Naive B cell (primary cell): ENCODE results near the gene AP4M1. TPM values are rescaled to one million over a fixed set of nuclear protein-coding genes. Genes with fewer than 3 reads are reported as not detected.
"Not testable (repeated sequence)": the region's sequence is repeated elsewhere in the genome, so short reads cannot be mapped to it uniquely, and the experiment has no call there.

Source experiments
- ATAC-seq, 2 donors: fragments of 150-1000 bp; cut with Tn5 transposase; 2 replicates each; pipeline ENCODE4 v1.10.0; 2021; ENCODE audit warnings: low read depth in 2 of 2, mild to moderate bottlenecking in 2 of 2, moderate library complexity in 2 of 2
- DNase-seq: peaks from one replicate; pipeline ENCODE4 v3.0.0; 2022
- H3K27ac Mint-ChIP-seq, 6 donors: one replicate each; pipeline ENCODE4 v1.8.0; 2020 to 2022; ENCODE audit warnings: mild to moderate bottlenecking in 6 of 6, mixed read lengths in 6 of 6, moderate library complexity in 5 of 6, inconsistent platforms in 2 of 6
- H3K27me3 Mint-ChIP-seq, 3 donors: one replicate each; pipeline ENCODE4 v1.8.0; 2021 to 2022; ENCODE audit warnings: mixed read lengths in 3 of 3, mild to moderate bottlenecking in 1 of 3
- H3K36me3 Mint-ChIP-seq, 2 donors: one replicate each; pipeline ENCODE4 v1.8.0; 2020 to 2022; ENCODE audit warnings: mixed read lengths in 2 of 2, inconsistent platforms in 1 of 2, mild to moderate bottlenecking in 1 of 2
- H3K4me1 Mint-ChIP-seq, 3 donors: one replicate each; pipeline ENCODE4 v1.8.0; 2020 to 2022; ENCODE audit warnings: mixed read lengths in 3 of 3, inconsistent platforms in 1 of 3, mild to moderate bottlenecking in 1 of 3, moderate library complexity in 1 of 3
- H3K4me3 Mint-ChIP-seq, 8 donors: one replicate each; pipeline ENCODE4 v1.8.0; 2020 to 2022; ENCODE audit warnings: mild to moderate bottlenecking in 8 of 8, mixed read lengths in 8 of 8, moderate library complexity in 8 of 8, inconsistent platforms in 2 of 8
- H3K9me3 Mint-ChIP-seq, 7 donors: one replicate each; pipeline ENCODE4 v1.8.0; 2020 to 2022; ENCODE audit warnings: mixed read lengths in 7 of 7, mild to moderate bottlenecking in 5 of 7, inconsistent platforms in 2 of 7, moderate library complexity in 1 of 7
- polyA plus RNA-seq, 6 donors: library from polyadenylated mRNA; unstranded; fragments of 300-500 nt; fragmentation: Illumina TruSeq; gene quantifications; one replicate each; pipeline ENCODE4 v1.2.3, GENCODE V29; 2021; ENCODE audit warnings: low read depth in 6 of 6

Gene AP4M1
- polyA plus RNA-seq, 6 donors from 2014 or later, result 3.3 to 6.8 (median 5.6) TPM

DNA sequence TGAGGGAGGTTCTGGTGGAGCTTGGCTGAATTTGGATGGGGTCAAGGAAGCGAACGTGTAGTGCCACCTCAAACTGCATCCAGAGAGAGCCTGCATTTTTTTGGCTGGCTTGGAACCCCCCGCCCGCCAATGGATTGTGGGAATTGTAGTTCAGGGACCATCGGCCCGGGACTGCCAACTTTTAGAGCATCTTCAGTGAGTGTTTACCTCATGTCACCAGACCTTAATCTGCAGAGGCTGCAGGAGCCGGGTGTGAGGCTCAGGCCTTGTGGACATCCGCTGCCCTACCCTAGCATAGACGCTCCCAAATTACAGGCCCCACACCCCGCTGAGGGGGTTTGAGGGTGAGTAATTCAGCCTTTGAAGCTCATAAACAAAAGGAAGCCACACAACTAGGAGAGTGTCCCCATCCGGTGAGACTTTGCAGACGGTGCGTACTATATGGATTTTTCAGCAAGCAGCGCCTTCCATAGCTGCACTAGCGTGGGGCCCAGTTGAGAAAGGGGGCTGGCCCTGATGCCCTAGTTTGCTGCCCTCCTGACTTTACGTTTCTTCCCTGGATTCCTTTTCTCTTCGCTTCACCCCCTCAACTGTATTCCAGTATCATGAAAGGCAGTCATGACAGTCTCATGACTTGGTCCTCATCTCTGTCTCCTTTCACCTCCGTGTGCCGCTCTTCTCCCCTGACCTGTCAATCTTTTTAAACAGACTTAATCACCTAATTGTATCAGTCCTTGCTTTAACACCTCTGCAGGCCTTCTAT is 18.7 kb downstream of the AP4M1 start:
- H3K4me3 Mint-ChIP-seq, result peak overlapping the region; percentile 96 to 99 (median 98)
- no peaks in the 10 kb centered on the region for H3K27me3 Mint-ChIP-seq
- H3K4me1 Mint-ChIP-seq, result peaks cover 26 to 57% (median 53%) of the 10 kb centered on the region in 3 donors
- peak overlapping the region; percentile 99 to 100 (median 100) for H3K27ac Mint-ChIP-seq
- peak; percentile 42 to 48 for ATAC-seq
- no peak for DNase-seq
- no peaks in the 10 kb centered on the region for H3K9me3 Mint-ChIP-seq
- no peaks in the 10 kb centered on the region for H3K36me3 Mint-ChIP-seq

DNA sequence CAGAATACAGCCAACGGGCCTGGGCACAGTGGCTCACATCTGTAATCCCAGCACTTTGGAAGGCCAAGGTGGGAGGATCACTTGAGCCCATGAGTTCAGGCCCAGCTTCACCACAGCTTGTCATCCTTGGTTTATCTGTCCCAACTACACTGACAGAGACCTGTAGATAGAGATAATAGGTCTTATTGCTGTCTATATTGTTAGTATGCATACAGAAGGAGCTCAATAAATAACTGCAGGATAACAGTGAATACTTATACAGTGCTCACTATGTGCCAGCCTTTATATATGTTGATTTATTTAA is 19.2 kb downstream of the AP4M1 start:
- H3K27me3 Mint-ChIP-seq, result no peaks in the 10 kb centered on the region
- peaks cover 26 to 62% (median 58%) of the 10 kb centered on the region in 3 donors for H3K4me1 Mint-ChIP-seq
- H3K27ac Mint-ChIP-seq, result peak overlapping the region; percentile 63 to 100 (median 88)
- H3K9me3 Mint-ChIP-seq, result no peaks in the 10 kb centered on the region
- peak overlapping the region; percentile 96 to 99 (median 98) for H3K4me3 Mint-ChIP-seq
- ATAC-seq (no peak), DNase-seq (no peak)
- no peaks in the 10 kb centered on the region for H3K36me3 Mint-ChIP-seq

DNA sequence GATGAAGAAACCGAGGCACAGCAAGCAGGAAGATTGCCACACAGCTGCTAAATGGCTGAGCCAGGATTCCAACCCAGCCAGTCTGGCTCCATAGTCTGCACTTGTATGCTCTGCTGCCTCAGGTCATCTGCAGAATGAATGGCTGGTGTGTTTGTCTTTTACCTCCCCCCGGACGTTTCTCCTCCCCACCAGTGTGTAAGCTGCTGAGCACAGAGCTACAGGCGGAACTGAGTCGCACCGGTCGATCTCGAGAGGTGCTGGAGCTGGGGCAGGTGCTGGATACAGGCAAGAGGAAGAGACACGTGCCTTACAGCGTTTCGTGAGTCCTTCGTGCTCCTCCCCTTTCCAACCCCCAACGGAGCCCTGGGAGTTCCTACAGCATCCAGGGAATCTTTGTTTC is 20.6 kb downstream of the AP4M1 start:
- no peak for DNase-seq
- H3K36me3 Mint-ChIP-seq, result no peaks in the 10 kb centered on the region
- peak overlapping the region in 1 of 8 donors; percentile 70 for H3K4me3 Mint-ChIP-seq
- peaks cover 18 to 76% (median 62%) of the 10 kb centered on the region in 3 donors for H3K4me1 Mint-ChIP-seq
- ATAC-seq, result no peak
- no peaks in the 10 kb centered on the region for H3K9me3 Mint-ChIP-seq
- H3K27ac Mint-ChIP-seq, result peak overlapping the region in 1 of 6 donors; percentile 54
- no peaks in the 10 kb centered on the region for H3K27me3 Mint-ChIP-seq

DNA sequence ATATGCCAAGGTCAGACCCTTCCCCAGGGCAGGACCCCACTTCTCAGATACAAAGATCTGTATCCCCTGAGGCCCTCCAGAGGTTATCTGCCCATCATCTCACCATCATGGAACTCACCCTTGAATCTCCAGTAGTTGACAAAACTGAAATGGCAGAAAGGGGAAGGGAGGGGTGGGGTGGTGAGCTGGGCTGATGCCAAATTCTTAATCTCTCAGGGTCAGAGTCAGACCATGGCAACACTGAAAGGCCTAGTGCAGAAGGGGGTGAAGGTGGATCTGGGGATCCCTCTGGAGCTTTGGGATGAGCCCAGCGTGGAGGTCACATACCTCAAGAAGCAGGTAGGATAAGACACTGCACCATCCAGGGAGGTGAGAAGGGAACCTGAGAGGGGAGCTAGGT is 21.1 kb downstream of the AP4M1 start:
- peaks cover 18 to 76% (median 62%) of the 10 kb centered on the region in 3 donors for H3K4me1 Mint-ChIP-seq
- no peak for ATAC-seq

DNA sequence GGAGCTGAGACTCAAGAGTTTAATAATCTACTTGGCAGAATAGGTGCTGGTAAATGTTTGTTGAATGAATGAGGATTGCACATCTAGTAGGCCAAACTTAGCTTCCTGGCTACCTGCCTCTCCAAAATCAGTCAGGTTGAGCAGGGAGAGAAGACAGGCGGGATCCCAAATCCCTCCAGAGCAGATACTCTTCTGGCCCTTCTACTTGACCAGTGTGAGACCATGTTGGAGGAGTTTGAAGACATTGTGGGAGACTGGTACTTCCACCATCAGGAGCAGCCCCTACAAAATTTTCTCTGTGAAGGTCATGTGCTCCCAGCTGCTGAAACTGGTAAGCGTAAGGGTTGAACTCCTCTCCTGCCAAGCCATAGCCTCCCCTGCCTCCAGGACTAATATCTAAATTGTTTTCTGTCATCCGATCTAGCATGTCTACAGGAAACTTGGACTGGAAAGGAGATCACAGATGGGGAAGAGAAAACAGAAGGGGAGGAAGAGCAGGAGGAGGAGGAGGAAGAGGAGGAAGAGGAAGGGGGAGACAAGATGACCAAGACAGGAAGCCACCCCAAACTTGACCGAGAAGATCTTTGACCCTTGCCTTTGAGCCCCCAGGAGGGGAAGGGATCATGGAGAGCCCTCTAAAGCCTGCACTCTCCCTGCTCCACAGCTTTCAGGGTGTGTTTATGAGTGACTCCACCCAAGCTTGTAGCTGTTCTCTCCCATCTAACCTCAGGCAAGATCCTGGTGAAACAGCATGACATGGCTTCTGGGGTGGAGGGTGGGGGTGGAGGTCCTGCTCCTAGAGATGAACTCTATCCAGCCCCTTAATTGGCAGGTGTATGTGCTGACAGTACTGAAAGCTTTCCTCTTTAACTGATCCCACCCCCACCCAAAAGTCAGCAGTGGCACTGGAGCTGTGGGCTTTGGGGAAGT is 23.1 kb downstream of the AP4M1 start:
- Mint-ChIP-seq H3K27me3 (no peaks in the 10 kb centered on the region), H3K36me3 (no peaks in the 10 kb centered on the region), H3K27ac (peak overlapping the region in 3 of 6 donors; percentile 5 to 89 (median 75)), H3K9me3 (no peaks in the 10 kb centered on the region), H3K4me3 (peak overlapping the region; percentile 19 to 100 (median 51)), H3K4me1 (peaks cover 15 to 68% (median 56%) of the 10 kb centered on the region in 3 donors)
- ATAC-seq, result no peak
- DNase-seq, result no peak

More for the DNA sequence above, 21.1 kb downstream of the AP4M1 start:
- no peaks in the 10 kb centered on the region for H3K36me3 Mint-ChIP-seq
- peak overlapping the region in 2 of 8 donors; percentile 56 to 70 for H3K4me3 Mint-ChIP-seq
- no peak for DNase-seq
- H3K27me3 Mint-ChIP-seq, result no peaks in the 10 kb centered on the region
- peak overlapping the region in 3 of 6 donors; percentile 52 to 86 (median 77) for H3K27ac Mint-ChIP-seq
- H3K9me3 Mint-ChIP-seq, result no peaks in the 10 kb centered on the region

DNA sequence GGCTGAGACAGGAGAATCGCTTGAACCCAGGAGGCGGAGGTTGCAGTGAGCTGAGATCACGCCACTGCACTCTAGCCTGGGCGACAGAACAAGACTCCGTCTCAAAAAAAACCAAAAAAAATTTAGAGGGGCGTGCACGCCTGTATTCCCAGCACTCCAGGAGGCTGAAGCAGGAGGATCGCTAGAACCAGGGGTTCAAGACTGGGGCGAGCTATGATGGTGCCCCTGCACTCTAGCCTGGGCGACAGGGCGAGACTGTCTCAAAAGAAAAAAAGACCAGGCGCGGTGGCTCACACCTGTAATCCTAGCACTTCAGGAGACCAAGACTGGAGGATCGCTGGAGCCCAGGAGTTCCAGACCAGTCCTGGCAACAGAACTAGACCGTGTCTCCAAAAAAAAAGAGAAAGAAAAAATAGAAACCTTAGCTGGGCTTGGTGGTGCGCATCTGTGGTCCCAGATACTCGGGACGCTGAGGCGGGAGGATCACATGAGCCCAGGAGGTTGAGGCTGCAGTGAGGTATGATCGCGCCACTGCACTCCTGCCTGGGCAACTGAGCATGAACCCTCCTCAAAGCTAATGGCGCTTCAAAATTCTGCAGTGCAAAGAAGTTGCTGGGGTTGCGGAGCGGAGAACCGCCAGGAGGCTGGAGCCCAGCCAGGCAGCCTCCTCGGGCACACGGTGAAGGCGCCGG is 24.9 kb downstream of the AP4M1 start:
- DNase-seq, result no peak

DNA sequence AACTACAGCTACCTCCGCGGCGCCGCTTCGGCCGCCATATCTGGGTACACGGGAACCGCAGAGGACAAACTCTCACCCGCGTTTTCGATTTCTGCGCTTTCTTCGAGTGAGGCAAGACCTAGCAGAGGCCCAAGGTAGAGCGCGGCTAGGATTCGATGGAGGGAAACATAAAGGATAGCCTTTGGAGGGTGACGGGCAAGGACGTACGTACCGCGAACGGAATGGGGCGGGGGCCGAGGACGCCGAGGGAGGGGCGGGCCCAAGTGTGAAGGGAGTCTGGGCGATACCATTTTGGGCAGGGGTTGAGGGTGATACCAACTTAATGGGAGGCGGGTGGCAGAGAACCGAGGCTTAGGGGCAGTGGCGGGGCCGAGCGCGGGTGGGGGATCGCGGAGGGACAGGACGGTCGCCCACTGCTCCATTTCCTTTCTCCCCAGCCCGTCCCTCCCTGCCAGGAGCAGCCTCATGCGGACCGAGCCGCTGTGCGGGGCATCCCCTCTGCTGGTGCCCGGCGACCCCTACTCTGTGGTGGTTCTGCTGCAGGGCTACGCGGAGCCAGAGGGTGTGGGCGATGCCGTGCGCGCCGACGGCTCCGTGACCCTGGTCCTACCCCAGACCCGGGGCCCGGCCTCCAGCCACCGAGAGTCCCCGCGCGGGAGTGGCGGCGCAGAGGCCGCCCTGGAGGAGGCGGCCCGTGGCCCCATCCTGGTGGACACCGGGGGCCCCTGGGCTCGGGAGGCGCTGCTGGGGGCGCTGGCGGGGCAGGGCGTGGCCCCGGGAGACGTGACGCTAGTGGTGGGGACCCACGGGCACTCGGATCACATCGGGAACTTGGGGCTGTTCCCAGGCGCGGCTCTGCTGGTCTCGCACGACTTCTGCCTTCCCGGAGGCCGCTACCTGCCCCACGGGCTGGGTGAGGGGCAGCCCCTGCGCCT is 25.8 kb downstream of the AP4M1 start, which contains the start of gene MBLAC1:
Gene MBLAC1, plus strand, starts transcription at position 37 of the 935 bp plus-strand sequence. Its CDS starts 429 bp downstream, at position 466.
- peak; percentile 91 for DNase-seq
- Mint-ChIP-seq H3K9me3 (no peaks in the 10 kb centered on the region), H3K27ac (peak within 1 kb of the TSS; percentile 94 to 100 (median 99)), H3K36me3 (no peaks in the 10 kb centered on the region), H3K27me3 (no peaks in the 10 kb centered on the region), H3K4me3 (peak within 1 kb of the TSS; percentile 88 to 100 (median 100)), H3K4me1 (peaks cover 17 to 61% (median 54%) of the 10 kb centered on the region in 3 donors)
- peak; percentile 72 to 76 for ATAC-seq

More for the DNA sequence above, 24.9 kb downstream of the AP4M1 start:
- Mint-ChIP-seq H3K27me3 (no peaks in the 10 kb centered on the region), H3K9me3 (no peaks in the 10 kb centered on the region), H3K36me3 (no peaks in the 10 kb centered on the region), H3K27ac (peak overlapping the region; percentile 94 to 100 (median 99)), H3K4me3 (peak overlapping the region; percentile 88 to 100 (median 100)), H3K4me1 (peaks cover 14 to 62% (median 49%) of the 10 kb centered on the region in 3 donors)
- no peak for ATAC-seq

DNA sequence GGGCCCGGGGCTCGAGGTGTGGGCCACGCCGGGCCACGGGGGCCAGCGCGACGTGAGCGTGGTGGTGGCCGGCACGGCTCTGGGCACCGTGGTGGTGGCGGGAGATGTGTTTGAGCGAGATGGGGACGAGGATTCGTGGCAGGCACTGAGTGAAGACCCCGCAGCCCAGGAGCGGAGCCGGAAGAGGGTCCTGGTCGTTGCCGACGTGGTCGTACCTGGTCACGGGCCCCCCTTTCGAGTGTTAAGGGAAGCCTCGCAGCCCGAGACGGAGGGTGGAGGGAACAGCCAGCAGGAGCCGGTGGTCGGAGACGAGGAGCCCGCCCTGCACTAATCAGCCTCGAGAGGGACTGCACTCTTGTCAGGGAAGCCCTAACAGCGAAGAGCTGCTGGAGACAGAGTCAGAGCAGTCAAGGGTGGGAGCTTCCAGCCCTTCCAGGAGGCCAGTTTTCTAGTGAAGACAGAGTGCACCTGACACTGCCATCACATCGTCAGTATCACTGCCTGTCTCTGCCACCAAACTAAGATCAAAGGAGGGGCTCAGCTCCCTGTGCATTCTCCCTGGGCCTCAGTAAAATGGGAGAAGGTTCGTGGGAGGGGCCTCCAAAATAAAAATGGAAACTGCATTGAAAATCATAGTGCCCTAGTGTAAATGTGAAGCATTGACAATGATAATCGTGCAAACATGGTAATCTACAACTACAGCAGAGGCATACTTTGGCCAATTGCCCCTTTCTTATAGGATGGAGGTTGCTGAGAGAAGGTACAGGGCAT is 26.6 kb downstream of the AP4M1 start:
- Mint-ChIP-seq H3K27ac (peak overlapping the region in 4 of 6 donors; percentile 36 to 83 (median 78)), H3K36me3 (no peaks in the 10 kb centered on the region), H3K4me1 (peaks cover 20 to 60% (median 55%) of the 10 kb centered on the region in 3 donors), H3K27me3 (no peaks in the 10 kb centered on the region), H3K4me3 (peak overlapping the region; percentile 80 to 100 (median 92)), H3K9me3 (no peaks in the 10 kb centered on the region)
- no peak for DNase-seq
- ATAC-seq, result no peak

DNA sequence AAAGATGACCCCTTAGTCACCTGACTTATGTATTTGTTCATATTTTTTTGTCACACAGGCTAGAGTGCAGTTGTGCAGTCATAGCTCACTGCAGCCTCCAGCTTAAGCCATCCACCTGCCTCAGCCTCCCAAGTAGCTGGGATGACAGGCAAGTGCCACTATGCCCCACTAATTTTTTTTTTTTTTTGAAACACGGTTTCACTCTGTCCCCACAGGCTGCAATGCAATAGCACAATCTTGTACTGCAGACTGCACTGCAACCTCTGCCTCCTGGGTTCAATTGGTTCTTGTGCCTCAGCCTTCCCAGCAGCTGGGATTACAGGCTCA is 27.2 kb downstream of the AP4M1 start:
- Mint-ChIP-seq H3K4me1 (peaks cover 20 to 59% (median 55%) of the 10 kb centered on the region in 3 donors), H3K27ac (peak overlapping the region in 2 of 6 donors; percentile 36 to 74), H3K4me3 (peak overlapping the region; percentile 63 to 100 (median 88)), H3K27me3 (no peaks in the 10 kb centered on the region), H3K9me3 (no peaks in the 10 kb centered on the region), H3K36me3 (no peaks in the 10 kb centered on the region)
- DNase-seq (no peak), ATAC-seq (no peak)

DNA sequence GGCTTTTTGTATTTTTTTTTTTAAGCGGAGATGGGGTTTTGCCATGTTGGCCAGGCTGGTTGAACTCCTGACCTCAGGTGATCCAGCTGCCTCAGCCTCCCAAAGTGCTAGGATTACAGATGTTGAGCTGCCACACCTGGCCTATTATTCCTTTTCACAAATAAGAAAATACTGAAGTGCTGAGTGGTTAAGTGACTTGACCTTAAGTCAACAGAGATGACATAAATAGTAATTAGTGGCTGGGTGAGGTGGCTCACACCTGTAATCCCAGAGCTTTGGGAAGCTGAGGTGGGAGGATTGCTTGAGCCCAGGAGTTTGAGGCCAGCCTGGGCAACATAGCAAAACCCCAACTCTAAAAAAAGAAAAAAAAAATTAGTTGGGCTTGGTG is 28.8 kb downstream of the AP4M1 start:
- DNase-seq, H3K36me3 Mint-ChIP-seq, ATAC-seq, H3K27me3 Mint-ChIP-seq, H3K27ac Mint-ChIP-seq, H3K9me3 Mint-ChIP-seq: not testable (repeated sequence)
- peak overlapping the region in 1 of 8 donors; percentile 100 for H3K4me3 Mint-ChIP-seq
- peaks cover 15 to 44% (median 44%) of the 10 kb centered on the region in 3 donors for H3K4me1 Mint-ChIP-seq

DNA sequence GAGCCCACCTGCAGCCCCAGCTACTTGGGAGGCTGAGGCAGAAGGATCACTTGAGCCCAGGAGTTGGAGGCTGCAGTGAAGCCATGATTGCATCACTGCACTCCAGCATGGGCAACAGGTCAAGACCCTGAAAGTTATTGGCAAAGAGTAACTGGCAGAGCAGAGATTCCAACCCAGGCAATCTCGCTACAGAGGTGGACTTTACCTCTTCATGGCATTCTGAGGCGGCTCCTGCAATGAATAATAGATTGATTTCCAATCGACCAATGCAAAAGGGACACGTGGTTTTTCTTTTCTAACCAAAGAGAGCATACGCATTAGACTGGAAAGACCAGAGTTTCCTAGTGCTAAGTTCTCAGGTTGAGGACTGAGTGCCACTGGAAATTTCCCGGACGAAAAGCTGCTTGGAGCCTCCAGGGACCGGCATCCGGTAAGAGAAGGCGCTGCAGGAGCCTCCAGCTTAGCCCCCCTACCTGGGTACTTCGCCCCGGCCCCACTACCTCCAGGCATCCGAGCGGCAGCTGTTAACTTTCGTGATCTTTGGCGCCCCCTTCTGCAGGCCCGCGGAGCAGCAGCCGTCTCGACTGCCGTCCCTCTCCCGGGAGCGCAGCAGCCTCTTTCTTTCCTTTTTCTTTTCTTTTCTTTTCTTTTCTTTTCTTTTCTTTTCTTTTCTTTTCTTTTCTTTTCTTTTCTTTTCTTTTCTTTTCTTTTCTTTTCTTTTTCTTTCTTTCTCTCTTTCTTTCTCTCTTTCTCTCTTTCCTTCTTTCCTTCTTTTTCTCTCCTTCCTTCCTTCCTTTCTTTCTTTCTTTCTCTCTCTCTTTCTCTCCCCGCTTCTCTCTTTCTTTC is 29.4 kb downstream of the AP4M1 start:
- ATAC-seq (no peak), DNase-seq (peak; percentile 77)
- no peaks in the 10 kb centered on the region for H3K27me3 Mint-ChIP-seq
- no peaks in the 10 kb centered on the region for H3K9me3 Mint-ChIP-seq
- peak overlapping the region in 1 of 6 donors; percentile 84 for H3K27ac Mint-ChIP-seq
- peaks cover 15 to 38% (median 38%) of the 10 kb centered on the region in 3 donors for H3K4me1 Mint-ChIP-seq
- no peaks in the 10 kb centered on the region for H3K36me3 Mint-ChIP-seq
- H3K4me3 Mint-ChIP-seq, result peak overlapping the region in 2 of 8 donors; percentile 48 to 73
